Keratinocyte (primary cell): ENCODE data around the gene KMT5B. TPM values are rescaled to one million over a fixed set of nuclear protein-coding genes. Genes with fewer than 3 reads are reported as not detected.

Experiments used
- DNase-seq: peaks from one replicate; pipeline ENCODE4 v3.0.0-alpha.2; 2011; ENCODE audit warnings: low read depth, missing footprints, low spot score
- FAIRE-seq: peaks from 2 replicates; lab custom pipeline; 2011; peaks lifted over from hg19 to GRCh38; lab: Jason Lieb, UNC
- H2AFZ ChIP-seq: 2 replicates; pipeline ENCODE4 v1.6.0; 2012; ENCODE audit warnings: low read length, control low read depth, inconsistent platforms; ENCODE audit not compliant: control insufficient read depth
- H3K27ac ChIP-seq: 2 replicates; pipeline ENCODE4 v1.5.1; 2011; ENCODE audit warnings: low read length; ENCODE audit not compliant: control insufficient read depth, insufficient read depth
- H3K27me3 ChIP-seq: 3 replicates; pipeline ENCODE4 v1.6.0; 2011; ENCODE audit warnings: low read length; ENCODE audit not compliant: control insufficient read depth, insufficient read depth; ENCODE audit errors: extremely low read depth
- H3K36me3 ChIP-seq, 2 experiments: 2 replicates in 1 of 2; 3 replicates in 1 of 2; pipeline ENCODE4 v1.5.1; 2011; ENCODE audit warnings: low read length in 2 of 2, mild to moderate bottlenecking in 1 of 2; ENCODE audit not compliant: control insufficient read depth in 2 of 2, insufficient read depth in 2 of 2; ENCODE audit errors: extremely low read depth in 1 of 2
- H3K4me1 ChIP-seq: 3 replicates; pipeline ENCODE4 v1.5.1; 2011; ENCODE audit warnings: low read length; ENCODE audit not compliant: control insufficient read depth, insufficient read depth; ENCODE audit errors: extremely low read depth
- H3K4me2 ChIP-seq: 3 replicates; pipeline ENCODE4 v1.6.0; 2011; ENCODE audit warnings: low read depth, low read length; ENCODE audit not compliant: control insufficient read depth, insufficient read depth; ENCODE audit errors: extremely low read depth
- H3K4me3 ChIP-seq, 3 experiments: fragments of 200-600 bp in 1 of 3; sonication (generic) in 1 of 3; 2 replicates in 2 of 3; 3 replicates in 1 of 3; pipeline ENCODE4 v1.5.1; 2011 to 2016; ENCODE audit warnings: low read length in 3 of 3, mild to moderate bottlenecking in 3 of 3, control low read depth in 2 of 3, inconsistent platforms in 1 of 3, low read depth in 1 of 3, mixed read lengths in 1 of 3, mixed run types in 1 of 3, moderate library complexity in 1 of 3; ENCODE audit not compliant: control insufficient read depth in 2 of 3, insufficient read depth in 2 of 3; ENCODE audit errors: extremely low read depth in 1 of 3
- H3K79me2 ChIP-seq: 2 replicates; pipeline ENCODE4 v1.6.0; 2012; ENCODE audit warnings: low read length; ENCODE audit not compliant: control insufficient read depth, insufficient read depth
- H3K9ac ChIP-seq: 3 replicates; pipeline ENCODE4 v1.6.0; 2011; ENCODE audit warnings: low read length; ENCODE audit not compliant: control insufficient read depth, insufficient read depth; ENCODE audit errors: extremely low read depth
- H3K9me1 ChIP-seq: 3 replicates; pipeline ENCODE4 v1.6.0; 2011; ENCODE audit warnings: low read length; ENCODE audit not compliant: control insufficient read depth, insufficient read depth; ENCODE audit errors: extremely low read depth
- H3K9me3 ChIP-seq: 2 replicates; pipeline ENCODE4 v1.5.1; 2012; ENCODE audit warnings: low read depth, low read length; ENCODE audit not compliant: control insufficient read depth
- H4K20me1 ChIP-seq: 3 replicates; pipeline ENCODE4 v1.6.0; 2011; ENCODE audit warnings: low read length; ENCODE audit not compliant: control insufficient read depth, insufficient read depth; ENCODE audit errors: extremely low read depth
- EZH2 ChIP-seq: IDR thresholded peaks from one replicate; pipeline ENCODE4 v1.6.1; 2012; ENCODE audit warnings: inconsistent platforms, mild to moderate bottlenecking, low read length, moderate library complexity
- dilution Hi-C: fragments of 300-500 bp; cut with MboI; formaldehyde crosslinking; loops from one replicate; pipeline ENCODE4 v1.7.0; 2020; ENCODE audit warnings: low sequenced_read_pairs; ENCODE audit not compliant: extremely low pct_ligation_motif_present
- polyA plus RNA-seq, 5 experiments: library from polyadenylated mRNA; depleted of rRNA in 3 of 5; stranded (reverse) in 3 of 5; stranded (forward) in 1 of 5; unstranded in 1 of 5; fragments of >200 nt; gene quantifications; 1 replicate in 1 of 5; 2 replicates in 3 of 5; 3 replicates in 1 of 5; pipeline versions ENCODE4 v1.2.1 to v1.2.3, GENCODE V29; 2011 to 2012; ENCODE audit warnings: missing spikeins in 2 of 5, low read depth in 1 of 5, low replicate concordance in 1 of 5
- TF ChIP-seq, protein P1 (sequence below), 3 experiments: IDR thresholded peaks in 1 of 3; conservative IDR thresholded peaks in 1 of 3; optimal IDR thresholded peaks in 1 of 3; 2 replicates in 2 of 3; 3 replicates in 1 of 3; pipeline versions ENCODE3 to v1.5.1; 2011; ENCODE audit warnings: low read length in 3 of 3, mild to moderate bottlenecking in 3 of 3, moderate library complexity in 2 of 3, control low read depth in 1 of 3, inconsistent platforms in 1 of 3; ENCODE audit not compliant: insufficient read depth in 2 of 3; ENCODE audit errors: extremely low read depth in 1 of 3

Gene KMT5B
- polyA plus RNA-seq, 1 donor (not counting 4 experiments of a cell fraction or from before 2014, with no cell fraction given), result 17.2 TPM

DNA sequence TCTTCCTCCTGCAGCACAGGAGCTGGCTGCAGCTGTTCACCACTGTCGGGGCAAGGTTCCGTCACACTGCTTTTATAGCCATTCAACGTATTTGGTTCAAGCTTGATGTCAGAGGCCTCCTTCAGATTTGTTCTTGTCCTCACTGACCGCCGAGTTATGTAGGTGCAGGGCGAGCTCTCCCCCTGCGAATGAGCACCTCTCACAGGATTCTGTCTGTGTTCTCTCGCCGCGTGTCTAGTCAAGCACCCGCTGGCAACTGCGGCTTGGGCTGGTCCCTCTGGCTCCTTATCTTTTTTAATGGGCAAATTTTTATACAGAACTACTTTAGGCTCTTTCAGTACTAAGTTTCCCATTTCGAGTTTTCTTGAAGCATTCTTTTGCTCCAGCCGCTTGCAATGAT lies 54.5 kb downstream of the KMT5B start:
- TF ChIP-seq EZH2, result no peak
- TF ChIP-seq, protein P1, sequence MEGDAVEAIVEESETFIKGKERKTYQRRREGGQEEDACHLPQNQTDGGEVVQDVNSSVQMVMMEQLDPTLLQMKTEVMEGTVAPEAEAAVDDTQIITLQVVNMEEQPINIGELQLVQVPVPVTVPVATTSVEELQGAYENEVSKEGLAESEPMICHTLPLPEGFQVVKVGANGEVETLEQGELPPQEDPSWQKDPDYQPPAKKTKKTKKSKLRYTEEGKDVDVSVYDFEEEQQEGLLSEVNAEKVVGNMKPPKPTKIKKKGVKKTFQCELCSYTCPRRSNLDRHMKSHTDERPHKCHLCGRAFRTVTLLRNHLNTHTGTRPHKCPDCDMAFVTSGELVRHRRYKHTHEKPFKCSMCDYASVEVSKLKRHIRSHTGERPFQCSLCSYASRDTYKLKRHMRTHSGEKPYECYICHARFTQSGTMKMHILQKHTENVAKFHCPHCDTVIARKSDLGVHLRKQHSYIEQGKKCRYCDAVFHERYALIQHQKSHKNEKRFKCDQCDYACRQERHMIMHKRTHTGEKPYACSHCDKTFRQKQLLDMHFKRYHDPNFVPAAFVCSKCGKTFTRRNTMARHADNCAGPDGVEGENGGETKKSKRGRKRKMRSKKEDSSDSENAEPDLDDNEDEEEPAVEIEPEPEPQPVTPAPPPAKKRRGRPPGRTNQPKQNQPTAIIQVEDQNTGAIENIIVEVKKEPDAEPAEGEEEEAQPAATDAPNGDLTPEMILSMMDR (optimal IDR thresholded peaks at IDR 0.05 in 1 of 3, IDR thresholded peaks at IDR 0.05 in 1 of 3, conservative IDR thresholded peaks at IDR 0.05 in 1 of 3; ENCODE audit: extremely low read depth in 1 of 3, insufficient read depth in 2 of 3, low read length in 3 of 3), result no peak
- Histone ChIP-seq H3K27me3 (no peaks in the 10 kb centered on the region), H3K27ac (no peak overlapping the region), H3K9me3 (no peaks in the 10 kb centered on the region), H3K79me2 (no peaks in the 10 kb centered on the region), H3K4me2 (no peak overlapping the region), H3K9ac (no peak overlapping the region), H4K20me1 (no peaks in the 10 kb centered on the region), H2AFZ (no peak overlapping the region), H3K9me1 (no peaks in the 10 kb centered on the region), H3K4me3 (no peak overlapping the region), H3K4me1 (peaks cover under 1% of the 10 kb centered on the region), H3K36me3 (peaks cover 0 to 5% of the 10 kb centered on the region in 2 experiments)
- dilution Hi-C loops, result no loop called here
- FAIRE-seq (no peak), DNase-seq (no peak)

DNA sequence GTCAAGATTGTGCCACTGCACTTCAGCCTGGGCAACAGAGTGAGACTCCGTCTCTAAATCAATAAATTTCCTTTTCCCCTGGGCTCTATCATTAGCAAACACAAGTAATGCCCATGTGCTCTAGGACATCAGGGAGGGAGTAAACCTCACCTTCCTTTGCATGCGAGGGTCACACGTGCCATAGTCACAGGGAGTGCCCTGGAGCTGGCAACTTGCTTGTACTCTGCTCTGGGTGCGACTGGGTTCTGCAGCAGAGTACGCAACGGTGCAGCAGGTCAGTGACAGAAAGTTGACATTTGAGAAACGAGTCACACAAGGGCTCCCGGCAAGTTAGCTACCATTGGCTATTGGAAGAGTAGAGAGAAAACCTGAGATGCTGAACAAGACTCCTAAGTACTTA lies 59.4 kb downstream of the KMT5B start:
- no peak for TF ChIP-seq EZH2
- TF ChIP-seq, protein P1 (optimal IDR thresholded peaks at IDR 0.05 in 1 of 3, IDR thresholded peaks at IDR 0.05 in 1 of 3, conservative IDR thresholded peaks at IDR 0.05 in 1 of 3; ENCODE audit: extremely low read depth in 1 of 3, insufficient read depth in 2 of 3, low read length in 3 of 3), result no peak
- H3K79me2 ChIP-seq, result no peaks in the 10 kb centered on the region
- H3K9ac ChIP-seq, result no peak overlapping the region
- peaks cover 0 to 4% of the 10 kb centered on the region in 2 experiments for H3K36me3 ChIP-seq
- dilution Hi-C loops, result no loop called here
- no peak overlapping the region for H3K27ac ChIP-seq
- H3K4me3 ChIP-seq, result no peak overlapping the region
- no peak overlapping the region for H3K4me2 ChIP-seq
- H2AFZ ChIP-seq, result no peak overlapping the region
- no peak for FAIRE-seq
- H3K9me3 ChIP-seq, result no peaks in the 10 kb centered on the region
- peaks cover 3% of the 10 kb centered on the region for H3K4me1 ChIP-seq
- H3K9me1 ChIP-seq, result no peaks in the 10 kb centered on the region
- no peaks in the 10 kb centered on the region for H3K27me3 ChIP-seq
- no peak for DNase-seq
- no peaks in the 10 kb centered on the region for H4K20me1 ChIP-seq
